ENCODE results near the gene SNAPC5. TPM values are rescaled to one million over a fixed set of nuclear protein-coding genes. Genes with fewer than 3 reads are reported as not detected.

The SNAPC5 gene
- total and polyA plus RNA-seq, 2 of the 8 experiments (the other 6 are each of a cell fraction or from before 2014, with no cell fraction given) = 18.7 to 23.1 TPM

GRCh38 chr15:66497502-66498455 lies at the start of gene SNAPC5 (continued):
- TF ChIP-seq RNF2 (IDR thresholded peaks at IDR 0.05; ENCODE audit: borderline replicate concordance, low read depth, low read length, missing control alignments, poor library complexity, severe bottlenecking) (no peak), RFX5 (IDR thresholded peaks at IDR 0.05; ENCODE audit: borderline replicate concordance, low read depth, low read length) (no peak), NANOG (IDR thresholded peaks at IDR 0.05; ENCODE audit: insufficient read depth, low read depth, low read length, poor library complexity, severe bottlenecking) (no peak), MAFK (IDR thresholded peaks at IDR 0.05; ENCODE audit: low read depth, low read length) (no peak)
